HCT116 (cell line): ENCODE results near the gene SFTPB. TPM values are rescaled to one million over a fixed set of nuclear protein-coding genes. Genes with fewer than 3 reads are reported as not detected.
A peak's percentile ranks its signal among the peaks of the same experiment; 100 is the strongest.

Experiments
- ATAC-seq: fragments of 200-7000 bp; cut with Tn5 transposase; 2 replicates; pipeline ENCODE4 v1.9.1; 2020; ENCODE audit warnings: mild to moderate bottlenecking, moderate library complexity
- BruUV-seq: library from RNA; stranded (reverse); fragments of 400-500 nt; replicated peaks from 2 replicates; lab custom pipeline; 2021; lab: Mats Ljungman, UMichigan
- CTCF ChIA-PET: fragments of 300-600 bp; sonication (Branson Sonifier 250); formaldehyde crosslinking; loops from one replicate; lab custom pipeline; 2021; ENCODE audit warnings: antibody characterized with exemption; lab: Charles Lee
- POLR2A ChIA-PET: fragments of 300-600, 350-600 bp; sonication (Branson Sonifier 250); formaldehyde crosslinking; loops from one replicate; lab custom pipeline; 2021; ENCODE audit warnings: antibody characterized with exemption; lab: Charles Lee
- RAD21 ChIA-PET, 2 experiments: fragments of 300-600 bp; sonication (Branson Sonifier 250); formaldehyde crosslinking; loops; one replicate each; lab custom pipeline; 2023; ENCODE audit warnings: low total read pairs in 2 of 2; ENCODE audit not compliant: uncharacterized antibody in 2 of 2, unreplicated experiment in 2 of 2, low non-redundant PET in 1 of 2; lab: Charles Lee
- DNase-seq: peaks from one replicate; pipeline ENCODE4 v3.0.0-alpha.2; 2010; ENCODE audit warnings: low read depth, low spot score
- H2AFZ ChIP-seq: fragments of 200-600 bp; shearing (Covaris generic), sonication (generic); 2 replicates; pipeline ENCODE4 v1.6.1; 2017; ENCODE audit warnings: low read depth, mixed run types, mixed read lengths, antibody characterized with exemption, low read length; ENCODE audit not compliant: poor library complexity, severe bottlenecking
- H3K27ac ChIP-seq: 2 replicates; pipeline ENCODE4 v1.5.1; 2012; ENCODE audit warnings: low read depth, low read length
- H3K27me3 ChIP-seq: fragments of 200-600 bp; sonication (generic); 2 replicates; pipeline ENCODE4 v1.6.1; 2016; ENCODE audit warnings: mixed run types, low read length, mixed read lengths; ENCODE audit not compliant: insufficient read depth
- H3K36me3 ChIP-seq, 2 experiments: fragments of 200-500 bp in 1 of 2; fragments of 200-600 bp in 1 of 2; sonication (Bioruptor generic) in 1 of 2; sonication (generic) in 1 of 2; 2 replicates each; pipeline versions ENCODE4 v1.5.1 to v1.6.1; 2014 to 2016; ENCODE audit warnings: low read length in 2 of 2, inconsistent platforms in 1 of 2, mixed read lengths in 1 of 2, mixed run types in 1 of 2; ENCODE audit not compliant: insufficient read depth in 2 of 2, control insufficient read depth in 1 of 2
- H3K4me1 ChIP-seq, 2 experiments: fragments of 200-600 bp in 1 of 2; sonication (generic) in 1 of 2; 2 replicates each; pipeline versions ENCODE4 v1.5.1 to v1.6.1; 2012 to 2017; ENCODE audit warnings: low read length in 2 of 2, inconsistent platforms in 1 of 2, mild to moderate bottlenecking in 1 of 2, mixed read lengths in 1 of 2, mixed run types in 1 of 2, moderate library complexity in 1 of 2; ENCODE audit not compliant: insufficient read depth in 2 of 2, control insufficient read depth in 1 of 2
- H3K4me2 ChIP-seq: fragments of 200-600 bp; sonication (generic); 2 replicates; pipeline ENCODE4 v1.6.1; 2017; ENCODE audit warnings: mixed run types, low read length, mixed read lengths
- H3K4me3 ChIP-seq, 2 experiments: fragments of 200-600 bp in 1 of 2; sonication (generic) in 1 of 2; replicated peaks in 1 of 2; 2 replicates each; pipeline ENCODE4 v1.5.1; 2011 to 2016; ENCODE audit warnings: low read length in 2 of 2, control low read depth in 1 of 2, low read depth in 1 of 2, mild to moderate bottlenecking in 1 of 2, mixed read lengths in 1 of 2, mixed run types in 1 of 2
- H3K79me2 ChIP-seq: fragments of 200-600 bp; sonication (generic); 2 replicates; pipeline ENCODE4 v1.6.1; 2017; ENCODE audit warnings: mild to moderate bottlenecking, mixed run types, low read length, moderate library complexity, mixed read lengths; ENCODE audit not compliant: insufficient read depth
- H3K9ac ChIP-seq: fragments of 200-600 bp; sonication (generic); 2 replicates; pipeline ENCODE4 v1.6.1; 2016; ENCODE audit warnings: low read length, mixed read lengths
- H3K9me2 ChIP-seq: fragments of 200-600 bp; sonication (generic), shearing (Covaris generic); 2 replicates; pipeline ENCODE4 v1.6.1; 2017; ENCODE audit warnings: mixed run types, mild to moderate bottlenecking, moderate library complexity; ENCODE audit not compliant: insufficient read depth
- H3K9me3 ChIP-seq, 2 experiments: fragments of 200-500 bp in 1 of 2; fragments of 200-600 bp in 1 of 2; sonication (Bioruptor generic) in 1 of 2; sonication (generic) in 1 of 2; 2 replicates each; pipeline ENCODE4 v1.6.1; 2014 to 2017; ENCODE audit warnings: low read length in 2 of 2, mixed read lengths in 2 of 2, inconsistent platforms in 1 of 2, low read depth in 1 of 2, mild to moderate bottlenecking in 1 of 2, mixed run types in 1 of 2, moderate library complexity in 1 of 2; ENCODE audit not compliant: control insufficient read depth in 1 of 2, insufficient read depth in 1 of 2
- H4K20me1 ChIP-seq: fragments of 200-600 bp; sonication (generic), shearing (Covaris generic); 2 replicates; pipeline ENCODE4 v1.6.1; 2017; ENCODE audit warnings: mixed run types, mild to moderate bottlenecking, moderate library complexity; ENCODE audit not compliant: insufficient read depth
- CBX3 ChIP-seq: IDR thresholded peaks from 2 replicates; pipeline ENCODE4 v1.6.1; 2012; ENCODE audit warnings: low read depth
- CEBPB ChIP-seq: IDR thresholded peaks from 2 replicates; pipeline ENCODE4 v1.6.1; 2012; ENCODE audit warnings: low read depth
- EGR1 ChIP-seq: IDR thresholded peaks from 2 replicates; pipeline ENCODE4 v1.6.1; 2012; ENCODE audit warnings: low read depth
- EZH2phosphoT487 ChIP-seq: fragments of 200-600 bp; IDR thresholded peaks from 2 replicates; pipeline ENCODE4 v1.6.1; 2018; ENCODE audit warnings: antibody characterized with exemption, borderline replicate concordance
- FOSL1 ChIP-seq: IDR thresholded peaks from 2 replicates; pipeline ENCODE4 v1.6.1; 2012; ENCODE audit warnings: low read depth
- JUND ChIP-seq: IDR thresholded peaks from 2 replicates; pipeline ENCODE4 v1.6.1; 2012
- MAX ChIP-seq: IDR thresholded peaks from 2 replicates; pipeline ENCODE4 v1.6.1; 2012
- POLR2A ChIP-seq: IDR thresholded peaks from 2 replicates; pipeline ENCODE4 v1.7.0; 2011; ENCODE audit warnings: borderline replicate concordance; ENCODE audit not compliant: insufficient read depth, insufficient read length; ENCODE audit errors: extremely low read depth
- RAD21 ChIP-seq: IDR thresholded peaks from 2 replicates; pipeline ENCODE4 v1.6.1; 2012; ENCODE audit warnings: low read depth, mild to moderate bottlenecking
- SIN3A ChIP-seq: IDR thresholded peaks from 2 replicates; pipeline ENCODE4 v1.6.1; 2012; ENCODE audit warnings: low read depth
- SP1 ChIP-seq: IDR thresholded peaks from 2 replicates; pipeline ENCODE4 v1.6.1; 2012; ENCODE audit warnings: low read depth
- YY1 ChIP-seq: IDR thresholded peaks from 2 replicates; pipeline ENCODE4 v1.6.1; 2011; ENCODE audit warnings: low read length, low read depth, moderate library complexity, mild to moderate bottlenecking; ENCODE audit not compliant: insufficient replicate concordance; ENCODE audit errors: extremely low read depth
- ZFX ChIP-seq: fragments of 450-650 bp; IDR thresholded peaks from 2 replicates; pipeline ENCODE4 v1.6.1; 2017
- intact Hi-C: fragments of 100-400 bp; cut with micrococcal nuclease; formaldehyde crosslinking; loops from 2 replicates; pipeline ENCODE4 v1.10.0; 2022
- total RNA-seq: library from RNA; stranded (reverse); gene quantifications from one replicate; pipeline ENCODE4 v1.2.1, GENCODE V29; 2021; ENCODE audit not compliant: unreplicated experiment
- TF ChIP-seq, protein P1 (sequence below), 3 experiments: fragments of 200-600 bp in 1 of 3; sonication (generic) in 1 of 3; IDR thresholded peaks in 2 of 3; conservative IDR thresholded peaks in 1 of 3; 2 replicates each; pipeline ENCODE4 v1.5.1; 2012 to 2017; ENCODE audit warnings: low read depth in 2 of 3, low read length in 2 of 3, antibody characterized with exemption in 1 of 3, borderline replicate concordance in 1 of 3, control low read depth in 1 of 3, mild to moderate bottlenecking in 1 of 3, mixed read lengths in 1 of 3, mixed run types in 1 of 3, moderate library complexity in 1 of 3; ENCODE audit not compliant: insufficient read depth in 1 of 3
- TF ChIP-seq, protein P2 (sequence below): IDR thresholded peaks from 2 replicates; pipeline ENCODE4 v1.6.1; 2012; ENCODE audit warnings: low read depth

SFTPB gene
- total RNA-seq, 1 experiment from 2014 or later = 13.3 TPM

DNA sequence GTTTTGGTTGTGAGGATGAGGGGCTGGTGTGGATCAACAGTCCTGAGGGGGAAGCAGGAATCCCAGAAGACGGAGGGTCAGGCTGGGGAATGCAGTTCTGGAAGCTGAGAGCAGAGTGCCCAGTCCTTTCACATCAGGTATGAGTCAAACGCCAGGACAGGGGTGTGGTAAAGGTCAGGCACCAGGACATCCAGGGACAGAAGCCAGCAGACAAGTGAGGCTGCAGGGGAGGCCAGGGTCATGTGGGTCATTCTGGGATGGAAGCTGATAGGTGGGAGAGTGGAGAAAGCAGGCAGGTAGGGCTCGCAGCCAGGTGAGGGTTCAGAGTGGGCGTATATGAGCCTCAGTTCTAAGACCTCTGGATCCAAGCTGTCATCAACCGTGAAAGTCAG is 13.4 kb upstream of the SFTPB start:
- no peak for DNase-seq
- H2AFZ ChIP-seq = peak overlapping the region; percentile 33
- H4K20me1 ChIP-seq = no peaks in the 10 kb centered on the region
- H3K9me3 ChIP-seq = no peaks in the 10 kb centered on the region
- H3K4me1 ChIP-seq = peaks cover 13 to 31% of the 10 kb centered on the region in 2 experiments
- POLR2A ChIA-PET = interaction anchor here (0.9 kb wide), 1 partner anchor 26 kb away, joined by 3 read pairs; no protein-coding TSS in a partner anchor
- no peaks in the 10 kb centered on the region for H3K9me2 ChIP-seq
- H3K79me2 ChIP-seq = no peaks in the 10 kb centered on the region
- intact Hi-C loops = no loop called here
- no peak overlapping the region for H3K27ac ChIP-seq
- CTCF ChIA-PET = interaction anchor here (4.1 kb wide), 1 partner anchor 25 kb away, joined by 33 read pairs; no protein-coding TSS in a partner anchor
- BruUV-seq = no TSS peak
- peak overlapping the region; percentile 51 for H3K4me2 ChIP-seq
- H3K4me3 ChIP-seq = 0 out of 4 replicates have a peak overlapping the region, but pooled peaks of 1 of the 2 experiments have one; percentile 12
- H3K27me3 ChIP-seq = no peaks in the 10 kb centered on the region
- no peaks in the 10 kb centered on the region for H3K36me3 ChIP-seq
- peak; percentile 15; the same call in 1 of the 2 replicates for ATAC-seq
- peak; percentile 19; the same call in 1 of the 2 replicates for TF ChIP-seq JUND
- no peak for TF ChIP-seq MAX
- no peak for TF ChIP-seq YY1
- peak; percentile 27; the same call in 1 of the 2 replicates for TF ChIP-seq EGR1
- peak; percentile 51; the same call in 1 of the 2 replicates for TF ChIP-seq SP1
- peak; percentile 45; the same call in 1 of the 2 replicates for TF ChIP-seq FOSL1
- TF ChIP-seq EZH2phosphoT487 = no peak
- TF ChIP-seq CEBPB = no peak
- RAD21 ChIA-PET = no interaction called here
- no peak overlapping the region; the same call in 1 of the 2 replicates for H3K9ac ChIP-seq

GRCh38 chr2:85680707-85681371 is 12.8 kb upstream of the SFTPB start:
- Histone ChIP-seq H3K9me2 (no peaks in the 10 kb centered on the region), H3K79me2 (no peaks in the 10 kb centered on the region), H3K4me3 (peak overlapping the region in 1 of 2 experiments; percentile 12; a peak in 1 of 4 replicates), H3K27me3 (no peaks in the 10 kb centered on the region), H3K4me1 (peaks cover 13 to 31% of the 10 kb centered on the region in 2 experiments), H3K9ac (no peak overlapping the region; the same call in 1 of the 2 replicates), H3K36me3 (no peaks in the 10 kb centered on the region), H3K4me2 (peak overlapping the region; percentile 51), H2AFZ (peak overlapping the region; percentile 33), H3K9me3 (no peaks in the 10 kb centered on the region), H3K27ac (no peak overlapping the region), H4K20me1 (no peaks in the 10 kb centered on the region)
- TF ChIP-seq POLR2A = no peak
- TF ChIP-seq SIN3A = no peak
- TF ChIP-seq EGR1 = no peak
- TF ChIP-seq CBX3 = no peak
- TF ChIP-seq YY1 = no peak
- TF ChIP-seq, protein P1, sequence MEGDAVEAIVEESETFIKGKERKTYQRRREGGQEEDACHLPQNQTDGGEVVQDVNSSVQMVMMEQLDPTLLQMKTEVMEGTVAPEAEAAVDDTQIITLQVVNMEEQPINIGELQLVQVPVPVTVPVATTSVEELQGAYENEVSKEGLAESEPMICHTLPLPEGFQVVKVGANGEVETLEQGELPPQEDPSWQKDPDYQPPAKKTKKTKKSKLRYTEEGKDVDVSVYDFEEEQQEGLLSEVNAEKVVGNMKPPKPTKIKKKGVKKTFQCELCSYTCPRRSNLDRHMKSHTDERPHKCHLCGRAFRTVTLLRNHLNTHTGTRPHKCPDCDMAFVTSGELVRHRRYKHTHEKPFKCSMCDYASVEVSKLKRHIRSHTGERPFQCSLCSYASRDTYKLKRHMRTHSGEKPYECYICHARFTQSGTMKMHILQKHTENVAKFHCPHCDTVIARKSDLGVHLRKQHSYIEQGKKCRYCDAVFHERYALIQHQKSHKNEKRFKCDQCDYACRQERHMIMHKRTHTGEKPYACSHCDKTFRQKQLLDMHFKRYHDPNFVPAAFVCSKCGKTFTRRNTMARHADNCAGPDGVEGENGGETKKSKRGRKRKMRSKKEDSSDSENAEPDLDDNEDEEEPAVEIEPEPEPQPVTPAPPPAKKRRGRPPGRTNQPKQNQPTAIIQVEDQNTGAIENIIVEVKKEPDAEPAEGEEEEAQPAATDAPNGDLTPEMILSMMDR (IDR thresholded peaks at IDR 0.05 in 2 of 3, conservative IDR thresholded peaks at IDR 0.05 in 1 of 3; ENCODE audit: borderline replicate concordance in 1 of 3, insufficient read depth in 1 of 3, low read depth in 2 of 3, low read length in 2 of 3) = no peak
- TF ChIP-seq, protein P2, sequence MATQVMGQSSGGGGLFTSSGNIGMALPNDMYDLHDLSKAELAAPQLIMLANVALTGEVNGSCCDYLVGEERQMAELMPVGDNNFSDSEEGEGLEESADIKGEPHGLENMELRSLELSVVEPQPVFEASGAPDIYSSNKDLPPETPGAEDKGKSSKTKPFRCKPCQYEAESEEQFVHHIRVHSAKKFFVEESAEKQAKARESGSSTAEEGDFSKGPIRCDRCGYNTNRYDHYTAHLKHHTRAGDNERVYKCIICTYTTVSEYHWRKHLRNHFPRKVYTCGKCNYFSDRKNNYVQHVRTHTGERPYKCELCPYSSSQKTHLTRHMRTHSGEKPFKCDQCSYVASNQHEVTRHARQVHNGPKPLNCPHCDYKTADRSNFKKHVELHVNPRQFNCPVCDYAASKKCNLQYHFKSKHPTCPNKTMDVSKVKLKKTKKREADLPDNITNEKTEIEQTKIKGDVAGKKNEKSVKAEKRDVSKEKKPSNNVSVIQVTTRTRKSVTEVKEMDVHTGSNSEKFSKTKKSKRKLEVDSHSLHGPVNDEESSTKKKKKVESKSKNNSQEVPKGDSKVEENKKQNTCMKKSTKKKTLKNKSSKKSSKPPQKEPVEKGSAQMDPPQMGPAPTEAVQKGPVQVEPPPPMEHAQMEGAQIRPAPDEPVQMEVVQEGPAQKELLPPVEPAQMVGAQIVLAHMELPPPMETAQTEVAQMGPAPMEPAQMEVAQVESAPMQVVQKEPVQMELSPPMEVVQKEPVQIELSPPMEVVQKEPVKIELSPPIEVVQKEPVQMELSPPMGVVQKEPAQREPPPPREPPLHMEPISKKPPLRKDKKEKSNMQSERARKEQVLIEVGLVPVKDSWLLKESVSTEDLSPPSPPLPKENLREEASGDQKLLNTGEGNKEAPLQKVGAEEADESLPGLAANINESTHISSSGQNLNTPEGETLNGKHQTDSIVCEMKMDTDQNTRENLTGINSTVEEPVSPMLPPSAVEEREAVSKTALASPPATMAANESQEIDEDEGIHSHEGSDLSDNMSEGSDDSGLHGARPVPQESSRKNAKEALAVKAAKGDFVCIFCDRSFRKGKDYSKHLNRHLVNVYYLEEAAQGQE = no peak
- no peak for TF ChIP-seq RAD21
- TF ChIP-seq ZFX = no peak
- RAD21 ChIA-PET = no interaction called here
- POLR2A ChIA-PET = interaction anchor here (0.9 kb wide), 1 partner anchor 26 kb away, joined by 3 read pairs; no protein-coding TSS in a partner anchor
- CTCF ChIA-PET = interaction anchor here (1.6 to 4.1 kb wide), 2 partner anchors 25 to 48 kb away, joined by 3 to 33 read pairs; no protein-coding TSS in a partner anchor
- DNase-seq (no peak), ATAC-seq (no peak)
- intact Hi-C loops = no loop called here
- BruUV-seq = no TSS peak
